Liver (tissue), 9 donors: Measurements from ENCODE around the gene LRMDA. TPM values are rescaled to one million over a fixed set of nuclear protein-coding genes. Genes with fewer than 3 reads are reported as not detected.

Experiments used
- DNase-seq: peaks from one replicate; pipeline ENCODE4 v3.0.0-alpha.2; 2017; ENCODE audit warnings: low spot score
- H3K27ac ChIP-seq, 2 donors: one replicate each; pipeline ENCODE4 v1.7.0; 2013; ENCODE audit warnings: inconsistent platforms in 2 of 2, low read length in 2 of 2, control low read depth in 1 of 2, low read depth in 1 of 2, mild to moderate bottlenecking in 1 of 2
- H3K27me3 ChIP-seq, 4 donors: one replicate each; pipeline versions ENCODE4 v1.6.1 to v1.7.0; 2013; ENCODE audit warnings: low read length in 3 of 4, inconsistent platforms in 1 of 4, mild to moderate bottlenecking in 1 of 4, moderate library complexity in 1 of 4; ENCODE audit not compliant: control insufficient read depth in 4 of 4, insufficient read depth in 4 of 4
- H3K36me3 ChIP-seq, 4 donors: one replicate each; pipeline versions ENCODE4 v1.6.1 to v1.7.0; 2013; ENCODE audit warnings: low read length in 3 of 4, mild to moderate bottlenecking in 3 of 4, low read depth in 1 of 4, moderate library complexity in 1 of 4; ENCODE audit not compliant: control insufficient read depth in 4 of 4, insufficient read depth in 3 of 4
- H3K4me1 ChIP-seq, 4 donors: one replicate each; pipeline versions ENCODE4 v1.6.1 to v1.7.0; 2013; ENCODE audit warnings: low read length in 3 of 4, mild to moderate bottlenecking in 3 of 4, moderate library complexity in 1 of 4; ENCODE audit not compliant: control insufficient read depth in 4 of 4, insufficient read depth in 4 of 4
- H3K4me3 ChIP-seq, 3 donors: one replicate each; pipeline versions ENCODE4 v1.6.1 to v1.7.0; 2013; ENCODE audit warnings: low read length in 3 of 3, control low read depth in 1 of 3, low read depth in 1 of 3, mild to moderate bottlenecking in 1 of 3
- H3K9ac ChIP-seq, 2 donors: one replicate each; pipeline ENCODE4 v1.7.0; 2013; ENCODE audit warnings: low read length in 2 of 2, mild to moderate bottlenecking in 2 of 2, moderate library complexity in 2 of 2, control low read depth in 1 of 2, low read depth in 1 of 2
- H3K9me3 ChIP-seq, 4 donors: one replicate each; pipeline versions ENCODE4 v1.6.1 to v1.7.0; 2013; ENCODE audit warnings: low read length in 3 of 4; ENCODE audit not compliant: control insufficient read depth in 4 of 4
- FOXA1 ChIP-seq: IDR thresholded peaks from 2 replicates; pipeline ENCODE4 v1.6.1; 2016; ENCODE audit warnings: antibody characterized with exemption
- GABPA ChIP-seq, 2 donors: IDR thresholded peaks in 1 of 2; conservative IDR thresholded peaks in 1 of 2; 2 replicates each; pipeline ENCODE4 v1.6.1; 2016; ENCODE audit warnings: antibody characterized with exemption in 2 of 2, mild to moderate bottlenecking in 1 of 2, moderate library complexity in 1 of 2
- HNF4A ChIP-seq, 2 donors: conservative IDR thresholded peaks; 2 replicates each; pipeline ENCODE4 v1.6.1; 2016; ENCODE audit warnings: antibody characterized with exemption in 2 of 2, mild to moderate bottlenecking in 2 of 2
- HNF4G ChIP-seq: IDR thresholded peaks from 2 replicates; pipeline ENCODE4 v1.6.1; 2016; ENCODE audit warnings: antibody characterized with exemption
- TAF1 ChIP-seq: conservative IDR thresholded peaks from 2 replicates; pipeline ENCODE4 v1.6.1; 2016; ENCODE audit warnings: antibody characterized with exemption, mild to moderate bottlenecking
- WGBS: extraction: QIAGEN DNeasy Blood & Tissue Kit; methylation state at CpG from one replicate; pipeline ENCODE4 v1.1.7; 2013; 5-methylcytosine and 5-hydroxymethylcytosine counted together
- polyA plus RNA-seq, 2 donors: library from polyadenylated mRNA; stranded (reverse) in 1 of 2; unstranded in 1 of 2; fragments of 200-250 nt in 1 of 2; fragments of >200 nt in 1 of 2; fragmentation: Nextera tagmentation in 1 of 2; extraction: Ambion mirVana in 1 of 2; gene quantifications; one replicate each; pipeline versions ENCODE4 v1.2.1 to v1.2.3, GENCODE V29; 2013 to 2015
- total RNA-seq, 2 donors: library from RNA; depleted of rRNA; stranded (reverse); fragments of >200 nt; gene quantifications; one replicate each; pipeline ENCODE4 v1.2.3, GENCODE V29; 2014
- TF ChIP-seq, protein P1 (sequence below): IDR thresholded peaks from 2 replicates; pipeline ENCODE4 v1.6.1; 2016; ENCODE audit warnings: antibody characterized with exemption, mild to moderate bottlenecking
- TF ChIP-seq, protein P2 (sequence below): IDR thresholded peaks from 2 replicates; pipeline ENCODE4 v1.6.1; 2016; ENCODE audit warnings: antibody characterized with exemption
- donor health status: healthy.
- donor health status: healthy.
- donor health status: healthy.
- donor health status: healthy.
- donor health status: healthy.

The LRMDA gene
- total and polyA plus RNA-seq, 4 donors: 7.9 to 15.8 (median 11.3) TPM

- TF ChIP-seq, protein P1, sequence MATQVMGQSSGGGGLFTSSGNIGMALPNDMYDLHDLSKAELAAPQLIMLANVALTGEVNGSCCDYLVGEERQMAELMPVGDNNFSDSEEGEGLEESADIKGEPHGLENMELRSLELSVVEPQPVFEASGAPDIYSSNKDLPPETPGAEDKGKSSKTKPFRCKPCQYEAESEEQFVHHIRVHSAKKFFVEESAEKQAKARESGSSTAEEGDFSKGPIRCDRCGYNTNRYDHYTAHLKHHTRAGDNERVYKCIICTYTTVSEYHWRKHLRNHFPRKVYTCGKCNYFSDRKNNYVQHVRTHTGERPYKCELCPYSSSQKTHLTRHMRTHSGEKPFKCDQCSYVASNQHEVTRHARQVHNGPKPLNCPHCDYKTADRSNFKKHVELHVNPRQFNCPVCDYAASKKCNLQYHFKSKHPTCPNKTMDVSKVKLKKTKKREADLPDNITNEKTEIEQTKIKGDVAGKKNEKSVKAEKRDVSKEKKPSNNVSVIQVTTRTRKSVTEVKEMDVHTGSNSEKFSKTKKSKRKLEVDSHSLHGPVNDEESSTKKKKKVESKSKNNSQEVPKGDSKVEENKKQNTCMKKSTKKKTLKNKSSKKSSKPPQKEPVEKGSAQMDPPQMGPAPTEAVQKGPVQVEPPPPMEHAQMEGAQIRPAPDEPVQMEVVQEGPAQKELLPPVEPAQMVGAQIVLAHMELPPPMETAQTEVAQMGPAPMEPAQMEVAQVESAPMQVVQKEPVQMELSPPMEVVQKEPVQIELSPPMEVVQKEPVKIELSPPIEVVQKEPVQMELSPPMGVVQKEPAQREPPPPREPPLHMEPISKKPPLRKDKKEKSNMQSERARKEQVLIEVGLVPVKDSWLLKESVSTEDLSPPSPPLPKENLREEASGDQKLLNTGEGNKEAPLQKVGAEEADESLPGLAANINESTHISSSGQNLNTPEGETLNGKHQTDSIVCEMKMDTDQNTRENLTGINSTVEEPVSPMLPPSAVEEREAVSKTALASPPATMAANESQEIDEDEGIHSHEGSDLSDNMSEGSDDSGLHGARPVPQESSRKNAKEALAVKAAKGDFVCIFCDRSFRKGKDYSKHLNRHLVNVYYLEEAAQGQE: no peak
Measured at GRCh38 chr10:75572478-75572877, 141.1 kb downstream of the LRMDA start (continued).

DNA sequence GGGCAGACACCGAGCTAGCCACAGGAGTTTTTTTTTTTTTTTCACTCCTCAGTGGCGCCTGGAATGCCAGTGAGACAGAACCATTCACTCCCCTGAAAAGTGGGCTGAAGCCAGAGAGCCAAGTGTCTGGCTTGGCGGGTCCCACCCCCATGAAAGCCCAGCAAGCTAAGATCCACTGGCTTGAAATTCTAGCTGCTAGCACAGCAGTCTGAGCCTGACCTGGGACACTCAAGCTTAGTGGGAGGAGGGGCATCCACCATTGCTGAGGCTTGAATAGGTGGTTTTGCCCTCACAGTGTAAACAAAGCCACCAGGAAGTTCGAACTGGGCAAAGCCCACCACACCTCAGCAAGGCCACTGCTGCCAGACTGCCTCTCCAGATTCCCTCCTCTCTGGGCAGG lies 144.5 kb downstream of the LRMDA start:
- Histone ChIP-seq H3K9ac (no peak overlapping the region), H3K27me3 (no peaks in the 10 kb centered on the region), H3K27ac (no peak overlapping the region), H3K9me3 (peaks cover 6 to 9% (median 8%) of the 10 kb centered on the region in 4 donors), H3K36me3 (no peaks in the 10 kb centered on the region), H3K4me3 (no peak overlapping the region), H3K4me1 (no peaks in the 10 kb centered on the region)
- TF ChIP-seq, protein P1: no peak
- TF ChIP-seq GABPA (IDR thresholded peaks at IDR 0.05 in 1 of 2, conservative IDR thresholded peaks at IDR 0.05 in 1 of 2) (no peak), HNF4A (conservative IDR thresholded peaks at IDR 0.05) (no peak), FOXA1 (no peak)
- TF ChIP-seq, protein P2, sequence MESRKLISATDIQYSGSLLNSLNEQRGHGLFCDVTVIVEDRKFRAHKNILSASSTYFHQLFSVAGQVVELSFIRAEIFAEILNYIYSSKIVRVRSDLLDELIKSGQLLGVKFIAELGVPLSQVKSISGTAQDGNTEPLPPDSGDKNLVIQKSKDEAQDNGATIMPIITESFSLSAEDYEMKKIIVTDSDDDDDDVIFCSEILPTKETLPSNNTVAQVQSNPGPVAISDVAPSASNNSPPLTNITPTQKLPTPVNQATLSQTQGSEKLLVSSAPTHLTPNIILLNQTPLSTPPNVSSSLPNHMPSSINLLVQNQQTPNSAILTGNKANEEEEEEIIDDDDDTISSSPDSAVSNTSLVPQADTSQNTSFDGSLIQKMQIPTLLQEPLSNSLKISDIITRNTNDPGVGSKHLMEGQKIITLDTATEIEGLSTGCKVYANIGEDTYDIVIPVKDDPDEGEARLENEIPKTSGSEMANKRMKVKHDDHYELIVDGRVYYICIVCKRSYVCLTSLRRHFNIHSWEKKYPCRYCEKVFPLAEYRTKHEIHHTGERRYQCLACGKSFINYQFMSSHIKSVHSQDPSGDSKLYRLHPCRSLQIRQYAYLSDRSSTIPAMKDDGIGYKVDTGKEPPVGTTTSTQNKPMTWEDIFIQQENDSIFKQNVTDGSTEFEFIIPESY: no peak
- no peak for DNase-seq
- WGBS: 72% methylated on average over 4 of the region's 4 CpGs

DNA sequence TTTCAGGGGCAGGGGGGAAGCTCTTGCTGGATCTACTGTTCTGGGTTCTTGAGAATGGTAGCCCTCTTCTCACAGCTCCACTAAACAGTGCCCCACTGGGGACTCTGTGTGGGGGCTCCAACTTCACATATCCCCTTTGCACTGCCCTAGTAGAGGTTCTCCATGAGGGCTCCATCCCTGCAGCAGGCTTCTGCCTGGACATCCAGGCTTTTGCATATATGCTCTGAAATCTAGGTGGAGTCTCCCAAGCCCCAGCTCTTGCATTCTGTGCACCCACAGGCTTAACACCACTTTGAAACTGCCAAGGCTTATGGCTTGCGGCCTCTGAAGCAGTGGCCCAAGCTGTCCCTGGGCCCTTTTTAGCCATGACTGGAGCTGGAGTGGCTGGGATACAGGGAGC lies 150.7 kb downstream of the LRMDA start:
- no peak for DNase-seq
- no peak overlapping the region for H3K4me3 ChIP-seq
- TF ChIP-seq TAF1: no peak
- TF ChIP-seq, protein P2: no peak
- TF ChIP-seq HNF4G: no peak
- TF ChIP-seq, protein P1: no peak
- peaks cover 0 to 4% (median 2%) of the 10 kb centered on the region in 4 donors for H3K9me3 ChIP-seq
- H3K4me1 ChIP-seq: no peaks in the 10 kb centered on the region
- no peaks in the 10 kb centered on the region for H3K36me3 ChIP-seq
- 98% methylated on average over 1 of the region's 1 CpG for WGBS
- no peaks in the 10 kb centered on the region for H3K27me3 ChIP-seq
- no peak overlapping the region for H3K27ac ChIP-seq
- no peak overlapping the region for H3K9ac ChIP-seq
